CD4-positive, alpha-beta T cell treated with Interleukin-4 for 4 hours (primary cell): ENCODE data around the gene DHRS12.
"Not testable (repeated sequence)": the region's sequence is repeated elsewhere in the genome, so short reads cannot be mapped to it uniquely, and the experiment has no call there.

ENCODE experiments used
- DNase-seq: peaks from one replicate; pipeline ENCODE4 v3.0.0-alpha.2; 2020

The DHRS12 gene

GRCh38 chr13:51827254-51827653, 23.3 kb upstream of the DHRS12 start:
- DNase-seq: no peak

GRCh38 chr13:51826606-51827005, 22.6 kb upstream of the DHRS12 start:
- no peak for DNase-seq

- no peak for DNase-seq
Observed at GRCh38 chr13:51825681-51826254, 21.8 kb upstream of the DHRS12 start.

- DNase-seq: peak; percentile 83
Observed at GRCh38 chr13:51825165-51825592, 21.2 kb upstream of the DHRS12 start.

- DNase-seq: not testable (repeated sequence)
Observed at GRCh38 chr13:51824712-51825111, 20.7 kb upstream of the DHRS12 start.

- DNase-seq: no peak
Observed at GRCh38 chr13:51823863-51824262, 19.9 kb upstream of the DHRS12 start.

GRCh38 chr13:51823359-51823758, 19.4 kb upstream of the DHRS12 start:
- DNase-seq: no peak

GRCh38 chr13:51822106-51822815, 18.3 kb upstream of the DHRS12 start:
- DNase-seq: peak; percentile 40

- DNase-seq: peak; percentile 55
Observed at GRCh38 chr13:51821606-51822005, 17.6 kb upstream of the DHRS12 start.

- no peak for DNase-seq
Observed at GRCh38 chr13:51820016-51820597, 16.1 kb upstream of the DHRS12 start.

GRCh38 chr13:51819544-51819943, 15.6 kb upstream of the DHRS12 start:
- no peak for DNase-seq

- no peak for DNase-seq
Observed at GRCh38 chr13:51818781-51819511, 15.0 kb upstream of the DHRS12 start.

GRCh38 chr13:51818276-51818675, 14.3 kb upstream of the DHRS12 start:
- no peak for DNase-seq

- no peak for DNase-seq
Observed at GRCh38 chr13:51817717-51818116, 13.8 kb upstream of the DHRS12 start.

GRCh38 chr13:51816604-51817249, 12.8 kb upstream of the DHRS12 start:
- no peak for DNase-seq

GRCh38 chr13:51815848-51816247, 11.9 kb upstream of the DHRS12 start:
- DNase-seq: no peak

GRCh38 chr13:51814825-51815650, 11.1 kb upstream of the DHRS12 start:
- DNase-seq: peak; percentile 81

GRCh38 chr13:51814071-51814470, 10.1 kb upstream of the DHRS12 start:
- no peak for DNase-seq

- no peak for DNase-seq
Observed at GRCh38 chr13:51811920-51812451, 8.0 kb upstream of the DHRS12 start.

- DNase-seq: no peak
Observed at GRCh38 chr13:51811046-51811445, 7.1 kb upstream of the DHRS12 start.

- DNase-seq: no peak
Observed at GRCh38 chr13:51808811-51809210, 4.8 kb upstream of the DHRS12 start.

GRCh38 chr13:51807041-51807440, 3.1 kb upstream of the DHRS12 start:
- DNase-seq: no peak
